Colonic mucosa (tissue), 4 donors: ENCODE results near the gene ITGA2B. TPM values are rescaled to one million over a fixed set of nuclear protein-coding genes. Genes with fewer than 3 reads are reported as not detected.

ENCODE experiments used
- DNase-seq: peaks from one replicate; pipeline ENCODE4 v3.0.0-alpha.2; 2020
- H3K27ac ChIP-seq: fragments of 200-600 bp; one replicate; pipeline ENCODE4 v1.8.0; 2021
- H3K27me3 ChIP-seq: fragments of 200-600 bp; one replicate; pipeline ENCODE4 v1.8.0; 2021
- H3K36me3 ChIP-seq: fragments of 200-600 bp; one replicate; pipeline ENCODE4 v1.8.0; 2021
- H3K4me1 ChIP-seq: fragments of 200-600 bp; one replicate; pipeline ENCODE4 v1.8.0; 2021; ENCODE audit warnings: mild to moderate bottlenecking
- H3K4me3 ChIP-seq: fragments of 200-600 bp; one replicate; pipeline ENCODE4 v1.8.0; 2021
- H3K9ac ChIP-seq, 2 donors: one replicate each; pipeline ENCODE4 v1.7.0; 2013; ENCODE audit warnings: control low read depth in 2 of 2, low read depth in 2 of 2, low read length in 2 of 2
- H3K9me3 ChIP-seq: fragments of 200-600 bp; one replicate; pipeline ENCODE4 v1.8.0; 2021
- intact Hi-C: fragments of 100-400 bp; cut with DNase I; formaldehyde crosslinking; loops from one replicate; pipeline ENCODE4 v1.14.1; 2022
- total RNA-seq, 2 donors: library from RNA; stranded (reverse); fragmentation: NEBNext Ultra II Directional in 1 of 2; extraction: Animal tissue kit (Norgen Biotek cat#: 25700) in 1 of 2; gene quantifications; one replicate each; pipeline ENCODE4 v1.2.1, GENCODE V29; 2021
- TF ChIP-seq, protein P1 (sequence below): fragments of 200-600 bp; IDR thresholded peaks from one replicate; pipeline ENCODE4 v1.8.0; 2022; ENCODE audit warnings: antibody characterized with exemption, mild to moderate bottlenecking
- donor health status: healthy.
- donor health status: DM: no; HTN: no; CAD: no.
- donor health status: DM: no; HTN: no; CAD: no.

Gene ITGA2B
- total RNA-seq, 2 donors from 2014 or later = 0.37 to 0.69 TPM

DNA sequence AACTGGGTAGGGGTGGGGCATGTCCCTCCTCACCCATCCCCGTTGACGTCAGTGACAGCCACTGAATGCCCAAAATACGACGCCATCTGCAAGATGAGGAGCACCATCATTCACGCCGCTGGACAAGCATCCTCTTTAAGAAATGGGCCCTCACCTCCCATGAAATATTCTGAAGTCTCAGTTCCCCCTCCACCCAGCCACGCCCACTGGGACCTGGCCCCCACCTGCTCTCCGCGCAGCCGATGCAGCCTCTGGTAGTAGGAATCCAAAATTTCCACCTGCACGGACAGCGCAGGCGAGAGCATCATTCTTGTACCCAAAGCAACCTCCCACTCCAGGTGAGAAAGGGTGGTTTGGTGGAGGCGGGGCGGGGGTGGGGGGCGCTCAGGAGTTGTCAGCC lies 5.6 kb downstream of the ITGA2B start:
- Histone ChIP-seq H3K9ac (no peak overlapping the region), H3K9me3 (no peaks in the 10 kb centered on the region), H3K36me3 (no peaks in the 10 kb centered on the region), H3K4me3 (no peak overlapping the region), H3K4me1 (no peaks in the 10 kb centered on the region), H3K27me3 (peaks cover 12% of the 10 kb centered on the region), H3K27ac (no peak overlapping the region)
- DNase-seq = no peak
- TF ChIP-seq, protein P1, sequence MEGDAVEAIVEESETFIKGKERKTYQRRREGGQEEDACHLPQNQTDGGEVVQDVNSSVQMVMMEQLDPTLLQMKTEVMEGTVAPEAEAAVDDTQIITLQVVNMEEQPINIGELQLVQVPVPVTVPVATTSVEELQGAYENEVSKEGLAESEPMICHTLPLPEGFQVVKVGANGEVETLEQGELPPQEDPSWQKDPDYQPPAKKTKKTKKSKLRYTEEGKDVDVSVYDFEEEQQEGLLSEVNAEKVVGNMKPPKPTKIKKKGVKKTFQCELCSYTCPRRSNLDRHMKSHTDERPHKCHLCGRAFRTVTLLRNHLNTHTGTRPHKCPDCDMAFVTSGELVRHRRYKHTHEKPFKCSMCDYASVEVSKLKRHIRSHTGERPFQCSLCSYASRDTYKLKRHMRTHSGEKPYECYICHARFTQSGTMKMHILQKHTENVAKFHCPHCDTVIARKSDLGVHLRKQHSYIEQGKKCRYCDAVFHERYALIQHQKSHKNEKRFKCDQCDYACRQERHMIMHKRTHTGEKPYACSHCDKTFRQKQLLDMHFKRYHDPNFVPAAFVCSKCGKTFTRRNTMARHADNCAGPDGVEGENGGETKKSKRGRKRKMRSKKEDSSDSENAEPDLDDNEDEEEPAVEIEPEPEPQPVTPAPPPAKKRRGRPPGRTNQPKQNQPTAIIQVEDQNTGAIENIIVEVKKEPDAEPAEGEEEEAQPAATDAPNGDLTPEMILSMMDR = no peak
- intact Hi-C loops = no loop called here

DNA sequence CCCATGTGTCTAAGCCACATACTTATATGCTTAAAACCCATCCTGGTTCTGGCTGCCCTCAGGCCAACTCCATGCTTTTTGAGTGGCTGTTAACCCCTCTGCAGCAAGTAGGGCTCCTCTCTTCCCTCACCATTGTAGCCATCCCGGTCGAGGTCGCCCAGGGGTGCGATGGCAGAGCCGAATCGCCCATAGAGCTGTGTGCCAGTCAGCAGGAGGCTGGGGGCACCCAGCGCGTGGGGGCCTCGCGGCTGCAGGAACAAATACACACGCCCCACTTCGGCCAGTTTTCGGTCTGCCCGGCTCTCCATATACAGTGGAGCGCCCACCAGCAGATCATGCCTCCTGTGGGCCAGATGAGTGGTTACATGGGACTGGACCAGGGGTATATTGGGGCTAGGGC lies 6.1 kb downstream of the ITGA2B start:
- TF ChIP-seq, protein P1 = no peak
- Histone ChIP-seq H3K9ac (no peak overlapping the region), H3K27me3 (peaks cover 12% of the 10 kb centered on the region), H3K36me3 (no peaks in the 10 kb centered on the region), H3K9me3 (no peaks in the 10 kb centered on the region), H3K27ac (no peak overlapping the region), H3K4me1 (no peaks in the 10 kb centered on the region), H3K4me3 (no peak overlapping the region)
- no peak for DNase-seq
- intact Hi-C loops = no loop called here

DNA sequence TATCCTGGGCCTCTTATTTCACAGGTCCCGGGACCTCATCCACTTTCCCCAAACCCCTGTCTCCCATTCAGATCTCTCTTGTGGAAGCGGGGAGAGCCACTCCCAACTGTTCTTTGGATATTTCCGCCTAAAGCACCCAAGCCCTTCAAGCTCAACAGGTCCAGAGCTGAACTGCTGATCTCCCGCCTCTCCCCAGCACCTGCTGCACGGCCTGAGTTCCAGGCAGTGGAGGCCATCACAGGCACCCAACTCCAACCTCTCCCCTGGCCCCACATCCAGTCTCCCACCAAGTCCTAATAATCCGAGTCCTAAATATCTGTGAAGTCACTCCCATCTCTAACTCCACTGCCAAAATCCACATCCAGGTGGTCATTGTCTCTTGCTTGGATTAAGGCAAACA lies 6.5 kb downstream of the ITGA2B start:
- no peak for DNase-seq
- peaks cover 12% of the 10 kb centered on the region for H3K27me3 ChIP-seq
- TF ChIP-seq, protein P1 = no peak
- H3K36me3 ChIP-seq = no peaks in the 10 kb centered on the region
- no peak overlapping the region for H3K4me3 ChIP-seq
- intact Hi-C loops = no loop called here
- no peak overlapping the region for H3K27ac ChIP-seq
- no peak overlapping the region for H3K9ac ChIP-seq
- H3K4me1 ChIP-seq = no peaks in the 10 kb centered on the region
- no peaks in the 10 kb centered on the region for H3K9me3 ChIP-seq

DNA sequence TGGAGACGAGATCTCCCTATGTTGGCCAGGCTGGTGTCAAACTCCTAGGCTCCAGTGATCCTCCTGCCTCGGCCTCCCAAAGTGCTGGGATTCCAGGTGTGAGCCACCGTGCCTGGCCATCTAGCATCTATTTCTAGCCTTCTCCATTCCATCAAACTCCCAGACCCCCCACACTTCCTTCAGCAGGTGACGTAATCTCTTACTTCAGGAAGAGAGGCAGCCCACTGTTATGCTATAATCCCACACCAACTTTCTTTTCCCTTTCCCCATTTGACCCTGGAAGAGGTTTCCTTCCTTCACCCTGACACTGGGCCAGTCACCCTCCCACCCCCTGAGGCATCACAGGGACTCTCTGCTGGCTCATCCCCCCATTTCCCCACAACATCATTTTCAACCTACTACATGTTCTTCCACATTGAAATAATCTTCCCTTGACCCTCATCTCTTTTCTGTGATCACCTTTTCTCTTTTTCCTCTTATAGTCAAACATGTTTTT lies 7.6 kb downstream of the ITGA2B start:
- Histone ChIP-seq H3K4me3 (no peak overlapping the region), H3K4me1 (no peaks in the 10 kb centered on the region), H3K36me3 (no peaks in the 10 kb centered on the region), H3K9me3 (no peaks in the 10 kb centered on the region), H3K27me3 (peaks cover 12% of the 10 kb centered on the region), H3K27ac (no peak overlapping the region), H3K9ac (no peak overlapping the region)
- TF ChIP-seq, protein P1 = no peak
- DNase-seq = no peak
- intact Hi-C loops = no loop called here

DNA sequence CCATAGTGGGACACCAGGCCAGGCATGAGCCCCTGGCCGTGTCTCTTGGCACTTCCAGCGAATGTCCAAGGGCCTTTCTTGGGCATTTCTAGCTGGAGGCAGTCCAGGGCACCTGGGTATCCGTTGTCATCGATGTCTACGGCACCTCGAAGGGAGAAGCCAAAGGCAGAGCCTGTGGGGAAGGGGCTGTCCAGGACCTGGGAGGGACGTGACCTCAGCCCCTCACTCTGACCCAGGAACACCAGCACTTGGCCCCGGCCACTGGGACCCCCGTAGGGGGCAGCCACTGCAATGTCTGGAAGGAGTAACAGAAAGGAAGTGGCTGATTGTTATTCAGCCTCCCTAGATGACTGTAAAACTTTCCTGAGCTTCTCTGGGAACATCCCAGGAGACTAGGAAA lies 8.7 kb downstream of the ITGA2B start:
- peaks cover 12% of the 10 kb centered on the region for H3K27me3 ChIP-seq
- H3K4me3 ChIP-seq = no peak overlapping the region
- no peak overlapping the region for H3K9ac ChIP-seq
- TF ChIP-seq, protein P1 = no peak
- no peaks in the 10 kb centered on the region for H3K4me1 ChIP-seq
- intact Hi-C loops = no loop called here
- H3K27ac ChIP-seq = no peak overlapping the region
- H3K36me3 ChIP-seq = no peaks in the 10 kb centered on the region
- no peaks in the 10 kb centered on the region for H3K9me3 ChIP-seq
- DNase-seq = no peak
